ENCODE results near the gene GRM7.

The GRM7 gene

DNA sequence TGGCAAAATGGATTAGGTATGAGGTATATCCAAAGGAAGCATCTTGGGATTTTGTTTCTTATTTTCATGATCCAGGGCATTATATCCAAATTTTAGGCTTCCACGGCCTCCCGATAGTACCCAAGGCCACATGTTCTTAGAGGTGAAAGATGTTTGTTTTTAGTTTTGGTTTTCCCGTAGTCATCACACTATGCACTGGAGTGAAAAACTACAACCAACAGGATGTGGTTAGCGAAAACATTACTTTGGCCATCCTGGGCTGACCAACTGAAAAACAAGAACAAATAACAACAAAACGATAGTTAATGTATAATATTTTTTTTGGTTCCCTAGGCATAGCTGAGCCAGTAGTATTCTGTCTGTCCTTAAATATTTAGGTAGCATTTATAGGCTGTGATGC is 749.7 kb downstream of the GRM7 start:
- no peak for DNase-seq

DNA sequence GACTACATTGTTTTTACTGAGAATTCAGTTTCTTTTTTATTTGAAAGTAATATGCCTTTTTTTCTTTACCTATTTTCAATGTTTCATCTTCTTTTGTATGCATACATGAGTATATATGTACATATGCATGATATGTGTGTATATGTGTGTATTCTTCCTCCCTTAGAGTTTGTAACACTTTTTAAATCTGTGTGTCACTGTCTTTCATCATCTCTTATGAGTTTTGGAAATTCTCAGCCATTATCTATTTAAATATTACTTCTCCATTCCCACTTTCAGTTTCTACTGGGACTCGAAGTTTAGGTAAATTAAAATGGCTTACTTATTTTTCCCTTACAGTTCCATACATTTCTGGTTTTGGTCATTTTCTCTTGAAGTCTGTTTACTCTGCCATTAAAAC is 754.1 kb downstream of the GRM7 start:
- no peak for DNase-seq

DNA sequence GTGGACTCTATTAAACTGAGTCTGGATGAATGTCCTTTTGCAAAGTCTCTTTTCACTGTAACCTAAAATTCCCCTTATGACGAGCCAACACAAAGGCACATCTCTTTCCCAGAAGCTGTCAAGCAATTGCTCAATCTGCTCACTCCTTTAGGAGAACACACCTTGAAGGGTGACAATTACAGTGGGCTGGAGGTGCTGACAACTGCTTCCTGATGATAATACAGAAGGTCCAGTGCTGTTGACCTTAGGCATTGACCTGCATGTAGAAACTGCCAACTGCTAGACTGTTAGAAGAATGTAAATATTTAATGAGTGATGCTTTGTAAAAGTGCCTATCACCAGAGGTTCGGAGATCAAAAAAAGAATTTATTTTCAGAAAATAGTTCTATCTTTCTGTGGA is 757.7 kb downstream of the GRM7 start:
- no peak for DNase-seq

DNA sequence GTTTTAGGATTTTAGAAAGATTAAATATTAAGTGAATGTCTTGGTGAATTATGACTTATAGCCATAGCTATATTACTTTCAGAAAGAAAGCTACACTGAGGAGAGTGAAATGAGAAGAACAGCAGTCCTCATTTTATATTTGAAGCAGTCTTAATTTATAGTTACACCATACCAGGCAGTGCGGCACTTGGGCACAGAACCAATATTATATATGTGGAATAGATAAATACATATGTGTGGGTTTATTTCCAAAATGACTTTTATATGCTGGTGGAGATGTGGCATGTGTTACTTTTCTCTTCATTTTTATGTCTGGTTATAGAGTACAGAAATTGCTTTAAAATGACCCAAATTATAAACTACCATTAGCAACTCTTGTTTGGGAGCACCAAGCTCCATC is 759.5 kb downstream of the GRM7 start:
- DNase-seq, result no peak

DNA sequence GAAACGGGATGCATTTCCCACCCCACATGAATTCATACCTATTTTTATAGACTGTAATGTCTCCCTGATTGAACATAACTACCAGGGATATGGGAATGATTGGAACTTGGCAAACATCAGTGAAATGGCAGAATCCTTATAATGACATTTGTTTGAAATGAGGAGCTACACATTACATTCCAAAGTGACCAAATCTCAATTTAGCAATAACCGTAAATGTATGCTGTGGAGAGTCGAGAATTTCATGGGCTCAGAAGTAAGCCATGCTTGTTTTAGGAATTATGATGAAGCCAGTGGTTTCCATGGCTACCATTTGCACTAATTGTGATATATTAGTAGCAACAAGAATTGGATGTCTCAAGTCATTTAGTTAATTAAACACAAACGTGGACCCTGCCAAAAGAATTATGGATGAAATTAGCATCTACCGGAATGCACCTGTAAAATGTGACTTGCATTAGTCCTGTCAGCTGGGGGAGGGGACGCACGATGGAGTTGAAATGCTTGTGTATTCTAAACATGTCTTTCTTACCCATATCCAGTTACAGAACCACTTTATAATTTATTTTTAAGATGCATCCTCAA is 760.2 kb downstream of the GRM7 start:
- no peak for DNase-seq

DNA sequence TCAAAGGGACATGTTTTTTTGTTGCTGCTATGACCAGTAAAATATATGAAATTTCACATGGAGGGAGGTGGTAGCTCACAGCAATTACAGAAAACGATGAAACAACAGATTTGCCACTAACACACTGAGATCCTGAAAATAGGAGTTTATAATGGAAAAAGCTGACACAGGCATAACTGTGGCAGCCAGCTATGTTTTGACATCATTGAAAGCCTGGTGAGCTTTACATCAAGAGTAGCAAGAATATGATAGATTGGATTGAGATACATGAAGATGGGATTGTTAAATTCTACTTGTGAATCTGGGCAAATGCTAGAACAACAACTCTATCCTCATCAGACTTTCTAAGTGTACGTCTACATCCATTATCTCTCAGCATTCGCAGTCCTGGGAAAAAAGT is 760.7 kb downstream of the GRM7 start:
- DNase-seq, result no peak

DNA sequence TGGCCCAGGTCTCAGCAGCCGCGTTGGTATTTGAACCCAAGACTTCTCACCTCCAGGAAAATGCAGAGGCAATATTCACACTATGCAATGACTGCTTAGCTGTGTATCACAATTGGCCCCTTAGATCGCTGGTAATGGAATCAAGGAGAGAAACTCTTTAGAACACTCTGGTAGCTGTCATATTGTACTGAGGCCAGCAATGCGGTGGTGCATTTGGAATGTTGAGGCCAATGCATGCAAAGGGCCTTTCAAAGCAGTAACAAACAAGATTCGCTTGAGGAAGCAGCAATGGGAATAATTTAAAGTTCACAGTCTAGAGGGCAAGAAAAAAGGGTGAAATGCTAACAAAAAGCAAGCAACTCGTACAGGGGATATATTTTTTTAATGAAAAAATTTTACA is 764.1 kb downstream of the GRM7 start:
- no peak for DNase-seq

DNA sequence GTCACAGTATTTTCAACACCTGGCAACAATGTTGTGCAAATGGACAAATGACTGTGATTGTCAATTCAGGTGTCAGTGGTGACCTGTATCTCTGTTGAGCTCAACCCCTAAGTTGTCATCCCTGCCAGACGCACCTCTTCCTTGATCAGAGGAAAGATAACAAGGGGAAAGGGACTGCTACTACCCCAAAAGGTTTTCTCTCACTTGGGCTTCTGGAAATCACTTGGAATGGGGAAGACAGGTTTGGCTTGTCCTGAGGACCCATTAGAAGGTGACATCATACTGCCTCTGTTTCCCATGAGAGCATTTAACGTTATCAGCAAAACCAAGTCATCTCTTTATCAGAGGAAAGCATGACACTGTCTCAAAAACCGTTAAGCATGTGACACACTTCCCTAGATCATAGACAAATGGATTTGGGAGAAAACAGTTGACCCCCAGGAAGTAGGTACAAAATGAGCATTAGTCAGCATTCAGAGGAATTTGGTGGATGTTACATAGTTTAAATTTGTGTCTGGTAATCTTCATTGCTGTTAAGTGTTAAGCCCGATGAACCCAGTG is 769.5 kb downstream of the GRM7 start:
- no peak for DNase-seq

DNA sequence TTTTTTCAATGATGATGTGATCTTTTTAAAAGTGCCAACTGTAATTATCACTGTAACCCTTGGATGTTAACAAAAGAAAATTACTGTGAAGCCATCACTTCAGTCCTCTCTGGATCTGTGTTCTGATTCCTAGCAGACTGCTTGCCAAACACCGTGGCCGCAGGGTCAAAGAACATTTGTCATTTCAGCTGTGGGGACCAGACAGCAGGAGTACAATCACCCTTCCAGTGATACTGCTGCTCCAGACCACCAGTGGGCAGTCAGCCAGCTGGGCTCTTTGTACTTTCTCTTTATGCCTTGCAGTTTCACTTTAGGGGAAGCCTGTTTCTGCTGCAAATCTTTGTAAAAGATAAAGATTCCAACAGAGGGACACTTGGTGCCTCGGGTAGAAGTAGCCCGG is 770.0 kb downstream of the GRM7 start:
- DNase-seq, result no peak

DNA sequence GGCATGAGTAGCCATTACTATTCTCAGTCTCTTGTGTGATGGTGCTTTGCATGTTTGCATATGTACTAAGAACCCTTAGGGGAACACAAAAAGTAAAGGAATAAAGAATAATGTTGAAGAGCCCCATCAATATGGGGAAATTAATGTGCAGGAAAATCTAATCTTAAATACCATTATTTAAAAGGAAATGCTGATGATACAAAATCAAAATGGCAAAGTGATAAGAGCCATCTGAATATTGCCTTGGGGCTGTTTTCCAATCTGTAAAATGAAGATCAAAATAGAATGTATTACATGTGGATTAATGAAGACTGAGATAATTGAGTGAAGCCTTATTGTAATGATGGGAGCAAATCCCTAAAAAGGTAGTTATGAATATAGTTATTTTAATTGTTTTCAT is 771.4 kb downstream of the GRM7 start:
- DNase-seq, result no peak

DNA sequence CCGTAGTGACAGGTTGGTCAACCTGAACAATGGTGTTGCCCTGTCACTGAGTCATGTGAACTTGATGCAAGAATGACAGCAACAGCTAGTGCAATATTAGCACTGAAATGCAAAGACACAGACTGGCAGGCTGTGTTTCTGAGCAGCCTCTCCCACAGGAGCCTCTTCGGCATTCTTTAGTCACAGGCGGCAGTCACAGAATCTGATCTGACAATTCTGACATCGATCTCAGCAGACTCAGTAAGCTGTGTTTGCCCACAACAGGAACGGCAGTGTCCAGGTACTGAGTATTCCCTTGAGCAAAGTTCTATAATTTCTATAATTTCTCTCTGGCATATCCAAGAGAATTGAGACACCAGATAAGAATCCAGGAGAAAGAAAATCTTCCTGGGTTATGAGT is 776.8 kb downstream of the GRM7 start:
- no peak for DNase-seq

DNA sequence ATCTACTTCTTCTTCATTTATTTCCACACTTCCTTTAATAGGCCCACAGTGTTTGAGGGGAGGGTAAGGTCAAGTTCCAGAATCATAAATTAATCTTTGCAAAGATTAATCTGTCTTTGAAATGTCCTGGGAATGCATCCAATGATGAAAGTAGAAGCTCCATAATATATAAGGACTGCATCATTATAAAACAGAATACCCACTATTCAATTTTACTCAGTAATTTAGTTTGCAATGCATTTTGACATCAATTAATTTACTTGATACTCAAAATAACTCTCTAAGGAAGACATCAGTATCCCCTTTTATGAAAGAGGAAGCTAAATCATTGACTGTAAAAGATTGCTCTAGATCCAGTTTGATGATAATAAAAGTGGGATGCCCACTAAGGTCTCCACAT is 777.2 kb downstream of the GRM7 start:
- DNase-seq, result no peak

DNA sequence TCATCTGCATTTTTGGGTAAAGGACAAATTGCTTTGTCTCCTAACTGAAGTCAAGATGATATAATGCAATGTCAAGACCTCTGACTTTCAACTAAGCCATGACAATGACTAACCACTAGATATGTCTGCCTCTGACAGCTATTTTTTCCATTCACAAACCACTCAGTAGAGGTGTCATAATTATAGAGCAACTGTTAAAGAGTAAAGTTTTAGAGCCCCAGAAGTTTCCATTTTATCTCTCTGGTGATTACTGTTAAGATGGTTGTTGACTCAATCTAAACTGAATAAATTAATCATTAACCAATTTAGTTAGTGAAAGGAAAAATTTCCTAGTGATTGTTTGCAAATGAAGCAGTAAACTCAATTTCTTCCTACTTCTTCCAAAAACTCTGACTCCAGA is 779.9 kb downstream of the GRM7 start:
- no peak for DNase-seq

DNA sequence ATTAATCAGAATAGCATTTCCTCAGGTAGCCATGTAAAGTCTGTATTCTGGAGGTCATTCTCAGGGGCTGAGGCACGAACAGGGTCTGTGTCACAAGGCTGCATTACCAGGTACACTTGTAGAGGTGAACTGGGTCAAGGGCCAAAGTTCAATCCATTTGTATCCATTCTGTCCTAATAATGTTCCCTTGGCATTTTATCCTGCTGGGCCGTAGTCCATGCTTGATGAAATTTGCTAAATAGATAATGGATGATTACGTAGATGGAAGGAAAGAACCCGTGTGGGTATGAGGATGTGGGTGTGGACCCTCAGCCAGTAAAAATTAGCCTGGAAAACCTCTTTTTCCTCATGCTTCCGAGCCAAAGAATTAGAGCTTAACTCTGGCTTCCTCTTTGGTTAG is 785.9 kb downstream of the GRM7 start:
- no peak for DNase-seq

DNA sequence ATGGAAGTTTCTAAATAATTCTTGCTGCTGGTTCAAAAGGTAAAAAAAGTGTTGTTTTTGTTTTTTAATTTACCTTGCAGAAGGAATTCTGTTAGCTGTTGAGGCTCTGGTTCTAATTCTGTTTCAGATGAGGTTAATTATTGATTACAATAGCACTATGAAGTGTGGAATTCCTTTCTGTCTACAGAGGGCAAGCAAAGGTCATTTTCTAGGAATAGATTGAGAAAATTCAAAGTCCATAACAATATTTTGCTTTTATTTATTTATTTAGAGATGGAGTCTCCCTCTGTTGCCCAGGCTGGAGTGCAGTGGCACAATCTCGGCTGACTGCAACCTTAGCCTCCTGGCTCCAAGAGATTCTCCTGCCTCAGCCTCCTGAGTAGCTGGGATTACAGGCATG is 789.6 kb downstream of the GRM7 start:
- DNase-seq, result no peak

DNA sequence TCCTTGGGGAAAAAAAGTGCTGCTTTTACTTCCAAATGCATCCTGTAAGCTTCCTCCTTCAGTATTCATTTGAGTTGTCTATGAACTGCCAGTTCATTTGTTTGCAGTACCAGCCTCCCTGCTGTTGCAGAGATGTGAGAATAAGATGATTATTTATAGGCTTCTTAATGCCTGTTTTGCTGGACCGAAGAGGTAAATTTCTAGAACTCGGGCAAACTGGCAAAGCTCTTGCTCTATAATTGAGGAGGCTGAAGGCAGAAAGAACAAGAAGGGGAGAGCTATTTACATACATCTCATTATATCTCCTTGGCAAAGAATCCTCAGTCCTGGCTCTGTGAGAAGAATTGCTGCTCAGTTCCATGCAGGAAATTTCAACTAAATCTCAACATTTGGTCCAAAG is 790.4 kb downstream of the GRM7 start:
- no peak for DNase-seq

DNA sequence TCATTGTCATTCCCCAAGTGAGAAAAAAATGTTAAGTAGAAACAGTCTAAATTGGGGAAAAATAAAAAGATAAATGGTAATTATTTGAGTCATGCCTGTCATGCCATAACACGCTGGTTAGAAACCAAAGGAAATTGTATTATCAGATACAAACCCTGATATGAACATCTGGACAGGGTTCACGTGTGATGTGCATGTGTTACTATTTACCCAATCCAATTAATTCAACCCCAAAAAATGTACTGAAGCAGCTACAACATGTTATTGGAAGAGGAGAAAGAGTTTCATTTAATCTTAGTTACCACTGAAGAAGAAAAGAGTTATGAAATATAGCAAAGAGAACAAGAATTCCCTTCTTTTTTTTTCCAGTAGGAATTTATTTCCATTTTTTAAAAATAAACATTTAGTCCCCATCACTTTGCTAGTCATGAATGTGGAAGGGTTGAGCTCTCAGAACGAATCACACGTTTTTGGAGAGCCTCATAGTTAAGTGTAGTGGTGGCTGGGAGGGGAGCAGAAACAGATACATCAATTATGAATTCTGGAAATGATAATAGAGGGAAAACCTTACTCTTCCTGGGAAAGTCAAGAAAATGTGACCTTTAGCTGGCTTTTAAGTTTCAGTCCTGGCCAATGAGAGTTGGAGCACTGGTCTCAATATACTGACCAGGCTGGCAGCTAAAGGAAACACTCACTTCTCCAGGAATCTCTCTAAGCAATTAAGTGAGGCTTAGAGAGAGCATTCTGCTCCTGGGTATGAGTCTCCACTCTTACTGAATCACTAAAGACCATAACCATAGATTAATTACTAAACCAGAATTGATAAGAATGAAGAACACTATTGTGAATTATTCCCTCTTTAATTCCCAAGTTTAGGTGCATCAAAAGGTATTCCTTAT is 796.5 kb downstream of the GRM7 start:
- no peak for DNase-seq

DNA sequence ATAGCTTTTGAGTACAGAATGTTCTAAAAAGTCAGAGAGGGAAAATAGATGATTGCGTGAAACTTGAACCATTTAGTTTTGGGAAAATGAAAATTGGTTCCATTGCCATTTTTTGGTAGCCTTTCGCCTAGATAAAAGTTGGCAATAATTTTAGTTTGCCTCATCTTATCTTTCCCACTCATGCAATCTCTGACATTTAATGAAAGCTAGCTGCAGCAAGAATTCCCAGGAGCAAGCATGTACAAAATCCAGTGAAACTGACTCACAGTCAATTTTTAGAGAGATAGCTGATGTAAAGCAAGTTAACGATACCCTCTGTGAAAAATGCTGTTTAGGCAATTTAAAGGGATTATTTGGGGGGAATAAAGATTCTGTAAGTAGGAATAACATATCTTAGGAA is 797.4 kb downstream of the GRM7 start:
- no peak for DNase-seq

DNA sequence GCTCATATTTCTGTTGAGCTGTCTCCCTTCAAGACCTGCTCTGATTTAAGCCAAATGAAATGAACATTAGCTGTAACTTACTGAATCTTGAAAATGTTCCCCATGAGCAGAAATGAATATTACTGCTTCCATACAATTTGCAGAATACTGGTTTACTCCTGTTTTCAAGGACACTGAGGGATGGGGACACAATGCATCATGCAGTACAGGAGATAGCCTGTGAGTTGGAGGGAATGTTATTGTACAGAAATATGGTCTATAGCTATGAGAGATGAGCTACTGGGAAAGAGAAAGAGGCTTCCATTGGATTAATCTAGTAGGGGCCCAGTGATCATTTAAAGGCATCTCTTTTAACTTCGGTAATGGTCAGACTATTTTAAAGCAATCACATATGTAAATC is 798.2 kb downstream of the GRM7 start:
- no peak for DNase-seq

DNA sequence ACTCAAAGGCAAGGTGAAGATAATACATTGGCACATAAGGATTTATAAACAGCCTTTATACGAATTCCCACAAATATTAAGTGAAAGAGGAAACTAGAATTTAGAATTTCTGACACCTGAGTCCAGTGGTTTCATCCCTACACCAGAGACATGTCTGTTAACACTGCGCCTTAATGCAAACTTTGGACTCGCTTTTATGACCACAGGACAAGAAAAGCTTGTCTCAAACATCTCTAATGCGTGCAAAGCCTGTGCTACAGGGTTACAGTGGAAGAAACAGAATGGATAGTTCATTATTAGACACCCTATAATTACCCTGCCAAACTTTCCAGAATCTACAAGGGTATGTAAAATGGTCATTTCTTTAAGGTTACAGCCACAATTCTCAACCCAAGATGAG is 802.9 kb downstream of the GRM7 start:
- DNase-seq, result no peak

DNA sequence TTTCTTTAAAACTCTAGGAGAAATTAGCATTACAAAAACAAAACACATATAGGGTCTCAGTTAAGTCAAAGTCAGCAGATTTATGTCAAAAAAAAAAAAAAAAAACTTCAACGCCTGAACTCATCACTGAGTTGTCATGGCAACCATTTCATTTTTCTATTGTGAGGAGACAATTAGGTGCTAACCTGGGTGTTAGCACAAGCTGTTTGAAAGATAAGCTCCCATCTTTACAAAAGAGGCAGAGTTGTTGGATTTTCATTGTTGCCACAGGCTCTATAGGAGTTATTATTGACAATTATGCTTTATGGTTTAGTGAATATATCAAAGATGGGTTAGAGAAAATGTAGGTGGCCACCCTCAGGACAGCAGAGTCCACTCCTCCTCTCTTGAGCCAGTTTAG is 806.9 kb downstream of the GRM7 start:
- peak; percentile 21 for DNase-seq

DNA sequence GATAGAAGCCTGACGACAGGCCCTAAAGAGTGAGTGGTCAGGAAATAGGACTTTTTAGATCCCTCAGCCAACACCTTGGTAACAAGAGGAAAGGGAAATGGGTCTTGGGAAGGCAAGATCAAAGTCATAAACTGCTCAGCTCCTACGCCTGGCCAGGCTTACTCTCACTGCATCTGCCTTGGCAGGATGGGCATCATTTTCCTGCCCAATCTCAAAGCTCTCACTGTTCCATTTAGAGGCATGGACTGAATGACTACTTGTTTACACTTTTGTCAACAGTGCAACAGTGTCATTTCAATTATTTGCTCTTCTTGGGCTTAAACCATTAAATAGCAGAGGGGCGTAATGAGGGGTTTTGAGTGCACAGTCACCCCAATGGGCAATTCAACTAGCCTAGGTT is 808.7 kb downstream of the GRM7 start:
- no peak for DNase-seq

DNA sequence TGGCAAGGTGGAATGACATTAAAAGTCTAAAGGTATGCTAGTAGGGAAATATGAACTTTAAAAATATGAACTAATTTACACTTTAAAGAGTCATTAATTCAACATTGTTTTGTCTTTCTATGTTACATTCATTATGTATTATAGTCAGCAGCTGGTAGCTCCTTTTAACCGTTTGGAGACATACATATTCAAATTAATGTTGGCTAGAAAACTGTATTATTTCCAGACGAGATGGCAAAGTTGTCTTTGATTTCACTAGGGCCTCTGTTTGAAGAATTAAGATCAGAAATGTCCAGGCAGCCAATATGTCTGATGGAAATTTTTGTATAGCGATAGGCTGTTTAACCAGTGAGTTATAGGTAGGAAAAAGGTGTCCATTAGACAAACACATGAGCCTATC is 817.6 kb downstream of the GRM7 start:
- DNase-seq, result no peak

DNA sequence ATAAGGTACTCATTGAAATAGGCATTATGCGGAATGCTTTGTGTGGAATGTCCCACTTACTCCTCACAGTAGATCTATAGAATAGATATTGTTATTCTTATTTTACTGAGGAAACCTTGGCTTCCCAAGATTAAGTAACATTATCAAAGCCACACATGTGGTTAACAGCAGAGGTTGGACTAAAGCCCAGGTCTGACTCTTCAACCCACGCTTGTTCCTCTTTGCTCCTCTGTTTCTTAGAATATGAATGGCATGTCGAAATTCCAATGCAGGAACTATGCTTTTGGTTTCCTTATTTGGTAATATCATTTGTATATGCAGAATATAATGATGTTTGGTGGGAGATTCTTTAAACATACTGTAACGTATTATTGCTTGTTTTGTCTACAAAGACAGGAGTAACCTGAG is 821.9 kb downstream of the GRM7 start:
- no peak for DNase-seq

DNA sequence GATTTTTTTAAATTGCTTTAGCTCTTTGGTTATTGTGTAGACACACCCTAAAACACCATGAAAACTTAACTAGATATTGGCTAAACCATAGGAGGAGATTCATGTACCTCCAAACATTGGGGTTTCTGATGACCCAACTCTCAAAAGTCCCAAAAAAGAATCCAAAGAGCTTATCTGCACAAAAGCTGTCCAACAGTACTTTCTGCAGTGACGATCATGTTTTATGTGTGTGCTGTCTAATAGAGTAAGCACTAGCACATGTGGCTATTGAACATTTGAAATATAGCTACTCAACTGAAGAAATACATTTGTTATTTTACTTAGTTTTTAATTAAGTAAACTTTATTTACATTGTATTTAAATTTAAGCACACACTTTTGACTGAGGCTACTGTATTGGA is 822.5 kb downstream of the GRM7 start:
- DNase-seq, result no peak

Measured in NCI-H1105 (cell line).